ENCODE results near the gene TSSC4. TPM values are rescaled to one million over a fixed set of nuclear protein-coding genes. Genes with fewer than 3 reads are reported as not detected.
"Not testable (repeated sequence)": the region's sequence is repeated elsewhere in the genome, so short reads cannot be mapped to it uniquely, and the experiment has no call there.

The TSSC4 gene
- total RNA-seq, result 10 to 100 TPM; 36.2 to 38.9 TPM

DNA sequence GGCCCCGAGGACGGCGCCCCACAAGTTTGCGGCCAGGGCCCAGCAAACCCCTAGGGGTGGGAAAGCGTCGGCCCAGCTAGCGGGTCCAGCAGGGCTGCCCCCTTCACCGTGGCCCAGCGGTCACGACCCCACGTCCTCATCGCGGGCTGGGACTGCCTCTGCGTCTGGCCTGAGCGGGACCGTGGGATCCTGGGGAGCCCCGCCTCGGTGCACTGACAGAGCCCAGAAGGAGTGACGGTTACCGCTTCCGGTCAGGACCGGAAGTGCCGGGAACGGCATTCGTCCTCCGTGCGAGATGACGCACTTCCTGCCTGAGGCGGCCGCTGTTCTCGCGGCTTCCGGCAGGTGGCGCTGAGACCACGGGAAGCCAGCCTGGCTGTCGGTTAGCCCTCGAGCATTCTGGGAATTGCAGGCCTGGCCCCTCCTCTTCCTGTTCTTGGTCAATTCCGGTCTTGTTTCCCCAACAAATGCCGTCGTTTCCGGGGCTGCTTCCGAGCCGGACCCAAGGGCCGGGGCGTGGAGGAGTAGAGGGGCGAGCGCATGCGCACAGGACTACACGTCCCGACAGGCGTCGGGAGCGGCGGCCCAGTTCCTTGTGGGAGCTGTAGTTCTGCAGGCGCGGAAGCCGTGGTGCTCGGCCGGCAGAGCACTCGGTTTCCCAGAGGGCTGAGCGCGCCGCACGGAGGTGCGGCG, at the start of gene TSSC4:
TSS of gene TSSC4 (plus strand) at position 682 of the 693 bp plus-strand sequence. CDS start 1,884 bp downstream, outside the sequence.
- no peaks in the 10 kb centered on the region for H3K27me3 Mint-ChIP-seq
- ChIA-PET POLR2A (interaction anchor here (0.6 to 2.6 kb wide), 10 partner anchors 9 to 563 kb away, joined by 3 to 8 read pairs (median 3); partner anchors contain the start of genes C11orf21, CD81 and TSPAN32), CTCF (interaction anchor here (0.9 to 7.4 kb wide), 15 partner anchors 13 to 487 kb away, joined by 3 to 62 read pairs (median 5); partner anchors contain the start of gene CD81)
- ATAC-seq (peak; percentile 92), DNase-seq (peak; percentile 99)
- H3K27ac Mint-ChIP-seq, result peak within 1 kb of the TSS; percentile 85
- H3K36me3 Mint-ChIP-seq (ENCODE audit: low read depth), result peaks cover 4% of the 10 kb centered on the region
- H3K4me3 Mint-ChIP-seq, result peak within 1 kb of the TSS; percentile 84
- intact Hi-C loops (cut with micrococcal nuclease), result loop anchor here (5.0 kb wide), 1 partner anchor 93 kb away; no protein-coding TSS in a partner anchor
- TF ChIP-seq, protein P1, sequence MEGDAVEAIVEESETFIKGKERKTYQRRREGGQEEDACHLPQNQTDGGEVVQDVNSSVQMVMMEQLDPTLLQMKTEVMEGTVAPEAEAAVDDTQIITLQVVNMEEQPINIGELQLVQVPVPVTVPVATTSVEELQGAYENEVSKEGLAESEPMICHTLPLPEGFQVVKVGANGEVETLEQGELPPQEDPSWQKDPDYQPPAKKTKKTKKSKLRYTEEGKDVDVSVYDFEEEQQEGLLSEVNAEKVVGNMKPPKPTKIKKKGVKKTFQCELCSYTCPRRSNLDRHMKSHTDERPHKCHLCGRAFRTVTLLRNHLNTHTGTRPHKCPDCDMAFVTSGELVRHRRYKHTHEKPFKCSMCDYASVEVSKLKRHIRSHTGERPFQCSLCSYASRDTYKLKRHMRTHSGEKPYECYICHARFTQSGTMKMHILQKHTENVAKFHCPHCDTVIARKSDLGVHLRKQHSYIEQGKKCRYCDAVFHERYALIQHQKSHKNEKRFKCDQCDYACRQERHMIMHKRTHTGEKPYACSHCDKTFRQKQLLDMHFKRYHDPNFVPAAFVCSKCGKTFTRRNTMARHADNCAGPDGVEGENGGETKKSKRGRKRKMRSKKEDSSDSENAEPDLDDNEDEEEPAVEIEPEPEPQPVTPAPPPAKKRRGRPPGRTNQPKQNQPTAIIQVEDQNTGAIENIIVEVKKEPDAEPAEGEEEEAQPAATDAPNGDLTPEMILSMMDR (IDR thresholded peaks at IDR 0.05), result peak; percentile 90
- no peaks in the 10 kb centered on the region for H3K9me3 Mint-ChIP-seq
- H3K4me1 Mint-ChIP-seq (ENCODE audit: low read depth), result peaks cover 12% of the 10 kb centered on the region

DNA sequence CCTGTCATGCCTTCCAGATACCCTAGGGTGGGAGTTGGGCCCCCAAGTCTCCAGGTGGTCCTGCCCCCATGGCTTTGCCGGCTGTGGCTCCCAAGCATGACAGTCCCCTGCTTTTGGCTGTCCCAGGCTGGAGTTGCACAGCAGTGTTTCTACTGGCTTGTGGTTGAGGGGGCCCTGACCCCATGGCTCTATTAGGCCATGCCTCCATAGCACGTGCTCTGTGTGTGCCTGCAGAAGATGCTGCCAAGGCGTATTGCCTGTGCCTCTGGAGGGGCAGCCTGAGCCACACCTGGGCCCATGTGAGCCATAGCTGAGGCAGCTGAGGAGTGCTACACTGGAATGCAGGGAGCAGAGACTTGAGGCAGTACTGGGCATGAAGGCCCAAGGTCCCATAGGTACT, 48.8 kb upstream of the TSSC4 start:
- Mint-ChIP-seq H3K27ac (no peak overlapping the region), H3K9me3 (peaks cover 12% of the 10 kb centered on the region), H3K36me3 (ENCODE audit: low read depth) (no peaks in the 10 kb centered on the region), H3K4me3 (no peak overlapping the region), H3K27me3 (no peaks in the 10 kb centered on the region), H3K4me1 (ENCODE audit: low read depth) (no peaks in the 10 kb centered on the region)
- TF ChIP-seq, protein P1 (IDR thresholded peaks at IDR 0.05), result no peak
- DNase-seq, result no peak
- ChIA-PET CTCF (interaction anchor here (0.7 kb wide), 1 partner anchor 46 kb away, joined by 3 read pairs; no protein-coding TSS in a partner anchor), POLR2A (no interaction called here)
- ATAC-seq, result no peak
- intact Hi-C loops (cut with micrococcal nuclease), result no loop called here

DNA sequence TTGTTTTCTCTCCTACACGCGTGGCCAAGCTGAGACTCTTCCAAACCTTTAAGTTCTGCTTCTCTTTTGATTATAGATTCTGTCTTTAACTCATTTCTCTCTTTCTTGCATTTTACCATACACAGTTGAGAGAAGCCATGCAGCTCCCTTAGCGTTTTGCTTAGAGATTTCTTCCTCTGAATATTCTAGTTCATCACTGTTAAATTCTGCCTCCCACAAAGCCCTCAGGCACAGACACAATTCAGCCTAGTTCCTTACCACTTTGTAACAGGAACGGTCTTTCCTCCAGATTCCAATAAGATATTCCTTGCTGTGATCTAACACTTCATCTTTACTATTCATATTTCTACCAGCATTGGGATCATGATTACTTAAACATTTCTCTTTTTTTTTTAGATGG, 48.1 kb upstream of the TSSC4 start:
- H3K4me3 Mint-ChIP-seq, result no peak overlapping the region
- TF ChIP-seq, protein P1 (IDR thresholded peaks at IDR 0.05), result no peak
- ATAC-seq (no peak), DNase-seq (no peak)
- ChIA-PET POLR2A (no interaction called here), CTCF (interaction anchor here (0.7 kb wide), 1 partner anchor 46 kb away, joined by 3 read pairs; no protein-coding TSS in a partner anchor)
- no peaks in the 10 kb centered on the region for H3K27me3 Mint-ChIP-seq
- no peaks in the 10 kb centered on the region for H3K4me1 Mint-ChIP-seq (ENCODE audit: low read depth)
- no peaks in the 10 kb centered on the region for H3K36me3 Mint-ChIP-seq (ENCODE audit: low read depth)
- intact Hi-C loops (cut with micrococcal nuclease), result no loop called here
- H3K9me3 Mint-ChIP-seq, result peaks cover 12% of the 10 kb centered on the region
- H3K27ac Mint-ChIP-seq, result no peak overlapping the region

DNA sequence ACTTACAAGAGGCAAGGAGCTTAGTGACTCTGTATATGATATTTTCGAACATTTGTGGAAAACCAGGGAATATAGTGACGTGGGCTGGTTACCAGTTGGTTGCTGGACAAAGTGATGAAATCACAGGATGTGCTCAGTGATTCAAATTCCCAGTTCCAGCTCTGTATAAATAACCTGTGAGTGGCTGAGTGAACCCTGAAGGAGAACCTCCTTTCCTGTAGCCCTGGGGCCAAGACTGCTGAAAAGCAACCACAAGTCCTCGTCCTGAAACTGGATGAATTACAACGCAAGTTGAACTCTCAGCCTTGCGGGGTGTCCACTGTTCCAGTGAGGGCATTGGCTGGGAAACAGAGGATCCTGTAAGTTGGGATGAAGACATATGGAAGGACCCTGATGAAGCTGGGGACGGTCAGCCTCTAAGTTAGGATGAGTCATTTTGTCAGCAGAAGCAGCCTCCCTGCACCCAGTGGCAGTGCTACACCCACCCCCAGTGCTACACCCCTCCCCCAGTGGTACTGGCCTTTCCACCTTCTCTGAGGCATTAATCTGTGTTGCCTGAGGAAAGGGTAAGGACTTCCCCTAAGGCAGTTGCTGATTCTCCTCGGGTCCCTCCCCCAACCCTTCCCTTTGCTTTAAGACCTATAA, 45.4 kb upstream of the TSSC4 start:
- Mint-ChIP-seq H3K9me3 (peaks cover 5% of the 10 kb centered on the region), H3K4me1 (ENCODE audit: low read depth) (no peaks in the 10 kb centered on the region), H3K4me3 (no peak overlapping the region), H3K27me3 (no peaks in the 10 kb centered on the region), H3K27ac (no peak overlapping the region), H3K36me3 (ENCODE audit: low read depth) (no peaks in the 10 kb centered on the region)
- DNase-seq (no peak), ATAC-seq (peak; percentile 24)
- TF ChIP-seq, protein P1 (IDR thresholded peaks at IDR 0.05), result no peak
- ChIA-PET CTCF (interaction anchor here (1.3 kb wide), 1 partner anchor 66 kb away, joined by 3 read pairs; no protein-coding TSS in a partner anchor), POLR2A (no interaction called here)
- intact Hi-C loops (cut with micrococcal nuclease), result no loop called here

DNA sequence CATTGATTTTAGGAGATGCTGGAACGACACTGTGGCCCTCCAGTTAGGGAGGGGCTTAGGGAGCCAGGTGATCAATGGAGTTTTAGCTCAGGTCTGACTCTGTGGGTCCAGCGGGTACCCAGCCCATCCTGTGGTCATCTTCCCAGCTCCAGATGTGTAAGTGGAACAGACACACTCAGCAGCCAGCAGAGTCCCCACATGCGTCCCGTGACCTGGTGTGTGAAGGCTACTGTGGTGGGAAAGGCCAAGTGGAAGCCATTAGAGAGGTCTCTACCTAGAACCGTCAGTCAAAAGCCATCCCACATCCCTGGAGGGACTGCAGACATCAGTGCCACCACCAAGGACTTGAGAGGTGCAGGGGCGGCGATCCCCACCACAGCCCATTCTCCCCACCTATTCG, 43.3 kb upstream of the TSSC4 start:
- ChIA-PET POLR2A (no interaction called here), CTCF (no interaction called here)
- no peak overlapping the region for H3K27ac Mint-ChIP-seq
- DNase-seq, result no peak
- no peak overlapping the region for H3K4me3 Mint-ChIP-seq
- no peaks in the 10 kb centered on the region for H3K9me3 Mint-ChIP-seq
- H3K4me1 Mint-ChIP-seq (ENCODE audit: low read depth), result no peaks in the 10 kb centered on the region
- H3K36me3 Mint-ChIP-seq (ENCODE audit: low read depth), result no peaks in the 10 kb centered on the region
- TF ChIP-seq, protein P1 (IDR thresholded peaks at IDR 0.05), result no peak
- intact Hi-C loops (cut with micrococcal nuclease), result no loop called here
- H3K27me3 Mint-ChIP-seq, result no peaks in the 10 kb centered on the region
- no peak for ATAC-seq

DNA sequence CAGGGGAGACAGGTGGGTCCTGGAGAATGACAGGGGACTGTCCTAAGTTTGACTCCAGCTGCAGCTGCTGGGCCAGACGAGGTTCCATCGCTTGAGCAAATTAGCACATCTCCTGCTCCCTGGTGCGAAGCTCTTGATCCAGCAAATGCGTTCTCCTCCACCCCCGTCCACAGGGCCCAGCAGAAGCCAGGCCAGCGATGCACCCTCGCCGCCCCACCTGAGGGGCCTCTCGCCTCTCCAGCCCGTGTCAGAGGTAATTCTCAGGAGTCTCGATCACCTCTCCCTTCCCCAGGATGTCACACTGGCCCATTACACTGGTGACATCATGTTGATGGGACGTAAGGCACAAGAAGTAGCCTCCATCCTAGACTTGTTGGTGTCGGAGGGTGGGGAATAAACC, 42.9 kb upstream of the TSSC4 start:
- H3K4me1 Mint-ChIP-seq (ENCODE audit: low read depth); H3K9me3 Mint-ChIP-seq; CTCF ChIA-PET; ATAC-seq; H3K4me3 Mint-ChIP-seq; intact Hi-C loops (cut with micrococcal nuclease); H3K36me3 Mint-ChIP-seq (ENCODE audit: low read depth); H3K27ac Mint-ChIP-seq; DNase-seq; POLR2A ChIA-PET; H3K27me3 Mint-ChIP-seq: not testable (repeated sequence)

Data from activated CD8-positive, alpha-beta T cell treated with anti-CD3 and anti-CD28 coated beads for 36 hours (primary cell).